WTC11 (cell line): Measurements from ENCODE around the gene KCNMB3.

ENCODE experiments used
- CBFB ChIP-seq: sonication (generic); formaldehyde crosslinking; IDR thresholded peaks from 2 replicates; pipeline ENCODE4 v1.8.1; 2022; ENCODE audit warnings: mild to moderate bottlenecking, low read depth, missing genetic modification reagents
- NR1H2 ChIP-seq: sonication (generic); formaldehyde crosslinking; IDR thresholded peaks from 2 replicates; pipeline ENCODE4 v1.9.0; 2021; ENCODE audit warnings: mild to moderate bottlenecking, moderate library complexity, missing genetic modification reagents
- NR3C1 ChIP-seq: sonication (generic); formaldehyde crosslinking; conservative IDR thresholded peaks from 2 replicates; pipeline ENCODE4 v1.8.1; 2023; ENCODE audit warnings: low read depth, mild to moderate bottlenecking, missing genetic modification reagents

DNA sequence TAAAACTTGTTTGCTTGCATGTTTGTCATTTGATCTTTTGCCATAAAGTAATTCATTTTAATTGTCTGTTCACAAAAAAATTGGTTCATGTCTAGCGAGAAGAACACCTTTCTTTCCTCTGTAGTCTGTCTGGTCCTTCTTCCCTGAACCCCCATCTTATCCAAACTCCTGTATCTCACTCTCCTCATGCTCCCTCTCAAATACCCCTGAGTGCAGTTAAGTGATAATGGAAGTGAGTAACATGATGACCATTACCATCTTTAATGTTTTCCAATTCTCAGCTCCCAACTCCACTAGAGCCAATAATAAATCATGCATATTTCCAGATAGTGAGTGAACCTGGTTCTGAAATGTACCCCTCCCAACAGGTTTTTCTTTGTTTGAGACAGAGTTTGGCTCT is 14.2 kb upstream of the KCNMB3 start:
- TF ChIP-seq NR3C1 (CRISPR knock-in tag) (no peak), NR1H2 (CRISPR knock-in tag) (no peak), CBFB (CRISPR knock-in tag) (no peak)
